Skeletal muscle tissue (tissue), 4 donors: ENCODE results near the gene FN1. TPM values are rescaled to one million over a fixed set of nuclear protein-coding genes. Genes with fewer than 3 reads are reported as not detected.
A peak's percentile ranks its signal among the peaks of the same experiment; 100 is the strongest.

Experiments used
- H3K27ac ChIP-seq: one replicate; pipeline ENCODE4 v1.7.0; 2013; ENCODE audit warnings: mild to moderate bottlenecking, low read depth, low read length, inconsistent platforms
- H3K27me3 ChIP-seq, 3 donors: one replicate each; pipeline ENCODE4 v1.7.0; 2013; ENCODE audit warnings: low read length in 3 of 3; ENCODE audit not compliant: control insufficient read depth in 3 of 3, insufficient read depth in 3 of 3
- H3K36me3 ChIP-seq, 3 donors: one replicate each; pipeline ENCODE4 v1.7.0; 2013; ENCODE audit warnings: low read length in 3 of 3; ENCODE audit not compliant: control insufficient read depth in 3 of 3, insufficient read depth in 3 of 3
- H3K4me1 ChIP-seq, 3 donors: one replicate each; pipeline ENCODE4 v1.7.0; 2013; ENCODE audit warnings: low read length in 3 of 3, mild to moderate bottlenecking in 3 of 3; ENCODE audit not compliant: control insufficient read depth in 3 of 3, insufficient read depth in 3 of 3
- H3K4me3 ChIP-seq, 3 donors: one replicate each; pipeline ENCODE4 v1.7.0; 2013; ENCODE audit warnings: low read length in 3 of 3
- H3K9ac ChIP-seq, 3 donors: one replicate each; pipeline ENCODE4 v1.7.0; 2013; ENCODE audit warnings: low read length in 3 of 3, mild to moderate bottlenecking in 3 of 3, moderate library complexity in 2 of 3, low read depth in 1 of 3
- H3K9me3 ChIP-seq, 3 donors: one replicate each; pipeline ENCODE4 v1.7.0; 2013; ENCODE audit warnings: low read length in 3 of 3; ENCODE audit not compliant: control insufficient read depth in 3 of 3
- total RNA-seq: library from RNA; depleted of rRNA; stranded (reverse); fragments of >200 nt; gene quantifications from one replicate; pipeline ENCODE4 v1.2.3, GENCODE V29; 2014
- donor health status: Osteomylitis.

FN1 gene
- 301 TPM for total RNA-seq

DNA sequence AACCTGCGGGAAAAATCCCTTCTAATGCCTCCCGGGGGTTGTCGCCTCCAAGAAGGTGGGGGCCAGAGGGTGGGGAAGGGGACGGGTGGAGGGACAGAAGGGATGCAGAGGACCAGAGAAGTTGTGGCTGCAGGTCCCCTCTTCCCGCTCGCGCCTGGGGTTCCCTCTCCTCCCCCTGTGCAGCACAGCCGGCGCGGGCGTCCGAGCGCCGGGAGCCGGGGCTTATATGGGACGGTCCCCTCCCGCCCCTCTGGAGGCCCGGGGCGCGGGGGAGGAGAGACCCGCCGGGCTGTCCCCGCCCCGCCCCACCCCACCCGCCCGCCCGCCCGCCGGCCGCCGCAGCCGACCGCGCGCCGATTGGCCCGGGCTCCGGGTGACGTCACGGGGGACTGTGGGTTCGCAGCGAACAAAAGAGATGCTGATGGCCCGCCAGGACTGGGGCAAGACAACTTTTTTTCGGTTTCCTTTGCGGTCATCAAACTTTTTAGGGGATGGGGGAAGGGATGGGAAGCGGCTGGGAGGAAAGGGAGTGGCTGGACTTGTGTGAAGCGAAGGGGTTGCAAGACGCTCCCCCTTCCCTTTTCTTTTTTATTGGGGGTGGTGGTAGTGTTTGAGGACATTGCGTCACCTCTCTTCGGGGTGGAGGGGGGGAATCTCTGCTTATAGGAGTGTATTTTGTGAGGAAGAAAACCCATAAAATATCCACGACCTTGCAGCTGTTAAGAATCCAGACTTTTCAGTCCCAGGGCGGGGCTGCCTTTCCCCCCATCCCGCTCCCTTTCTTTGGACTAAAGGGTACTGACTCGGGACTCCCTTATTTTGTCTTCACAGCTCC lies at the start of gene FN1:
Gene FN1, minus strand, starts transcription at position 199 of the 835 bp plus-strand sequence. CDS start 266 bp downstream, outside the sequence.
- Histone ChIP-seq H3K36me3 (peaks cover 0 to 4% (median 0%) of the 10 kb centered on the region in 3 donors), H3K9ac (peak within 1 kb of the TSS; percentile 76 to 87 (median 77)), H3K9me3 (no peaks in the 10 kb centered on the region), H3K27me3 (peaks cover 10 to 27% (median 15%) of the 10 kb centered on the region in 3 donors), H3K27ac (peak within 1 kb of the TSS; percentile 83), H3K4me3 (peak within 1 kb of the TSS; percentile 72 to 79 (median 76)), H3K4me1 (peaks cover 3 to 12% (median 11%) of the 10 kb centered on the region in 3 donors)

DNA sequence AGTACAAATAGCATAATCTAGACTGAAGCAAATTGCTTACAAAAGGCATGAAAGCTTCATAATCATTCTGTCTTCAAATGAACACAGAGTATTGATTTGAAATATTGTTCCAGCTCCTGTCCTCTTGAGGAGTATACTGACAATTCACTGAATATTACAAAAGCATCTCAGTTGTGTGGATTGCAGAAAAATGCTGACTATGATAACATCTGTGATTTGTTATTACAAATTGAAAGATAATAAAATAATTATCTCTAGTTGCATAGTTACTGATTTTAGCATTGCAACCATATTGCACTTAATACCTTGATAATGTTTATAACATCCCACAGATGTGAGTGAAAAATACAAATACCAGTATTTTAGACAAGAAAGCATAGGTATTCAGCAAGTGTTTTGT lies 49.2 kb upstream of the FN1 start:
- Histone ChIP-seq H3K4me1 (no peaks in the 10 kb centered on the region), H3K36me3 (no peaks in the 10 kb centered on the region), H3K9ac (no peak overlapping the region), H3K9me3 (no peaks in the 10 kb centered on the region), H3K27me3 (no peaks in the 10 kb centered on the region), H3K4me3 (no peak overlapping the region), H3K27ac (no peak overlapping the region)

DNA sequence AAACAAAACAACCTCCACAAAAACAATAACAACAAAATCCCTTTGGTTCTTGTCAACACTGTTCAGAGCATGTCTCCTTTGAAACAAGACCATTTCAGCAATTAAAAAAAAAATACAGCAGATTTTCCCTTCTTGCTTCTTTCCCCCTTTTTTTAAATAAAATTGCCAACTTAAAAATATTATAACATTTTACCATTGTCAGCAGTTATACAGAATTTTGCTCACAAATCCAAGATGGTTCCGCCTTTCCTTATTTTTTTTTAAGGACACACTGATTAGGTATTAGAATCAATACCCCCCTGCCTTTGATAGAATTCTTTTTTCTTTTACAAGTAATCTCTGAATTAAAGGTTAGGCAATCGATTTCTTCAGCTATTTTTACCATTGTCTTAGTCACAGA lies 48.7 kb upstream of the FN1 start:
- no peak overlapping the region for H3K27ac ChIP-seq
- no peak overlapping the region for H3K4me3 ChIP-seq

DNA sequence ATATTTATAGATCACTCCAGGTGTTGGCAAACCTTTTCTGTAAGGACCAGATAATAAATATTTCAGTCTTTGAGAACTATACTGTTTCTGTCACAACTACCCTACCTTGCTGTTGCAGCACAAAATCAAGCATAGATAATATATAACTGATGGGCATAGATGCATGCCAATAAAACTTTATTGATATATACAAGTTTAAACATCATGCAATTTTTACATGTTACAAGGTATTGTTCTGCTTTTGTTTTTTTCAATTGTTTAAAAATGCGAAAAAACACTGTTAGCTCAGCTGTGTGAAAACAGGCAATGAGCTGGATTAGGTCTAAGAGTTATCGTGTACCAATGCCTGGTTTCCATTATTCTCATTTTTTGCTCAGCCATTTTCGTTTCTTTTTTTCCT lies 47.6 kb upstream of the FN1 start:
- Histone ChIP-seq H3K9ac (no peak overlapping the region), H3K4me3 (no peak overlapping the region), H3K9me3 (no peaks in the 10 kb centered on the region), H3K27me3 (no peaks in the 10 kb centered on the region), H3K27ac (no peak overlapping the region), H3K4me1 (no peaks in the 10 kb centered on the region), H3K36me3 (no peaks in the 10 kb centered on the region)

More for the DNA sequence above, 48.7 kb upstream of the FN1 start:
- Histone ChIP-seq H3K27me3 (no peaks in the 10 kb centered on the region), H3K9me3 (no peaks in the 10 kb centered on the region), H3K9ac (no peak overlapping the region), H3K4me1 (no peaks in the 10 kb centered on the region), H3K36me3 (no peaks in the 10 kb centered on the region)

DNA sequence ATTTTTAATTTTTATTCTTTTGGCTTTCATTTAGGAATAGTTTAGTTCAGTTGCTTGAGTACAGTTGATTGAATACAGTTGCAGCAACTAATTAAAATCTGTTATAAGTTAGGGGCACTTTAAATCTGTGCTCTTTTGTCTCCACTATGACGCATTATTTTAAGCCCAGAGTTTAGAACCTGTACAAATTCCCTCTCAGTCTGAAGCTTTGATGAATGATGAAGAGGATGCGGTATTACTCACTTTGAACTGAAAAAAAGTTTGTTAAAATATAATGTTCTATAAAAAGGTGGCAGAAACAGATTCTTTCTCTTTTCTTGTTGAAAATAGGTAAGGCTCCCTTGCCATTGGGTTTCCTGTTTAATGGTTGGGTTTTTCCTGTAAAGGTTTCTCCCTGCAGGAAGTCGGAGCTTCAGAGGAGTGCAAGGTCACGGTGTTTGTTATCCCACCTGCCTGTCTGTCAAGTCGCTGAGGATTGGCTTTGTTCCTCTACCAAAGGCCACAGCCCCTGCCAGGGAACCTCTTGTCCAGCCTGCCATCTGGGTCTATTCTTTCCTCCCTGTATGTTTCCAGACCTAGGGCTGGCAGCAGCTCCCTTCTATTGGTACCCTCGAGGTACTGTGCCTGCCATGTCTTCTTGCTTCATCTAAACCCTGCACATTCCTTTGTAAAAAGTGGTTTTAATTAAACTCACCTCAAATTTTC lies 43.8 kb upstream of the FN1 start:
- Histone ChIP-seq H3K4me1 (no peaks in the 10 kb centered on the region), H3K9me3 (no peaks in the 10 kb centered on the region), H3K36me3 (no peaks in the 10 kb centered on the region), H3K27ac (no peak overlapping the region), H3K9ac (no peak overlapping the region), H3K27me3 (no peaks in the 10 kb centered on the region), H3K4me3 (no peak overlapping the region)

DNA sequence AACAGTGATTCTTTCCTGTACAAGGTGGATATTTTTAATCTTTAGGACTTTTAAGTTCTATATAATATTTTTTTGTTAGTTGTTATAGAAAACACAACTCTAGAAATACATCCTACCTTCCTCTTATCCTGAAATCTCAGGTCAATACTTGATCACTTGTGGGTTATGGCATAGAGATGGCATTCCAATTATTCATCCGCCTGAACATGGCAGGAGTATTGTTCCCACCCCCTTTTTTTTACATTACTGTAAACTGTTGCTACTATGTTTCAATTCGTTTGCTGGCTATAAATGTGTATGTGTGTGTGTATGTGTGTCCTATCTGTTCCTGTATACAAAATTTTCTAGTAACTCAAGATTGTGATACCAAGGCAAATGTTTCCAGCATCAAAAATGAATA lies 43.3 kb upstream of the FN1 start:
- Histone ChIP-seq H3K27me3 (no peaks in the 10 kb centered on the region), H3K4me3 (no peak overlapping the region), H3K9me3 (no peaks in the 10 kb centered on the region), H3K4me1 (no peaks in the 10 kb centered on the region), H3K27ac (no peak overlapping the region), H3K36me3 (no peaks in the 10 kb centered on the region), H3K9ac (no peak overlapping the region)

DNA sequence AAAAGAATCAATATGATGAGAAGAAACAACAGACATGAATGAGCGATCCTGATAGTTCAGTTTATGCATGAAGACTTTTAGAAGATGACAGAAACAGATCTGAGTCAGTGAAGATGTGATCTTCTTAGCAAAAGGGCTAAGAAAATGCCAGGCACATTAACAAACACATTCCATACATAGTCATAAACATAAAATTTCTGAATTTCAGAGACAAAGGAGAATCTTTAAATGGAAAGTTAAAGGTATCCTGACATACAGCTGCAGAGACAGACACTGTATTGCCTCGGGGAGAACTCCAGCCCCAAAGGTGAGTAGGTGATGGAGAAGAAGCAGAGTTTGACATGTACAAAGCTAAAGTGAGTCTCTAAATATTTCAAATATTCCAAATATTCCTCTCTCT lies 40.6 kb upstream of the FN1 start:
- no peaks in the 10 kb centered on the region for H3K9me3 ChIP-seq
- H3K27me3 ChIP-seq: no peaks in the 10 kb centered on the region
- H3K9ac ChIP-seq: no peak overlapping the region
- H3K4me3 ChIP-seq: no peak overlapping the region
- no peaks in the 10 kb centered on the region for H3K36me3 ChIP-seq
- no peak overlapping the region for H3K27ac ChIP-seq
- no peaks in the 10 kb centered on the region for H3K4me1 ChIP-seq

DNA sequence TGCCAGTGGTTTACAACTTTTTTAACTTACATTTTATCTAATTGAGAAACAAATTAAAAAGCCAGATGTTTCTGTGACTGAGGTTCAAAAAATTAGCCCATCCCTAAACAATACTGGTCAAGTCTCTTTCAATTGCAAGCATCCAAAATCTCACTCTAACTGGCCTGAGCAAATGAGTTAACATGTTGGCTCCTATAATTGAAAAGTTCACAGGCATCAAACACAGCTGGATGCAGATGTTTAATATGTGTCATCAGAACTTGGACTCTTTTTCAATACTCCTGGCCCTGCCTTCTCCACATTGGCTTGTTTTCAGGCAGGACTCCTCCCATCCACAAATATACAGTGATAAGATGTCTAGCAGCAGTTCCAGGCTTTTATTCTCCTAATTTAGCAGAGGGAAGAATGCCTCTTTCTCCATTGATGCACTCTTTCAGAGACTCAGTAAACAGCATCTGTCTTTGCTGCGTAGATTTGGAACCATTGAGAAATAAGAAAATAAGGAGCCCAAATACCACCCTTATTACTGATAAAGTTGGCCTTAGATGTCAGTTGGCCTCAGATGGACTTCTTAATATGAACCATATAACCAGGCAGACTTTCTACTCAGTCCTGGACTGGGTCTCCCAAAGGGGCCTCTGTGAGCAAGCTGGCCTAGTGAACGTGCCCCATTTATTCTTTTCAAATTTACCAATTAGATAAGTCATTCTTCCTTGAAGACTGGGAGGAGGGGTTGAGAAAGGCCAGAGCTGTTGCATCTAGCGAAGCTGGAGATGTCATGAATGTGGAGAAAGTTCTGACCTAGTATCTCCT lies 30.4 kb upstream of the FN1 start:
- Histone ChIP-seq H3K36me3 (no peaks in the 10 kb centered on the region), H3K27me3 (no peaks in the 10 kb centered on the region), H3K4me3 (no peak overlapping the region), H3K9ac (no peak overlapping the region), H3K4me1 (no peaks in the 10 kb centered on the region), H3K27ac (no peak overlapping the region), H3K9me3 (no peaks in the 10 kb centered on the region)

DNA sequence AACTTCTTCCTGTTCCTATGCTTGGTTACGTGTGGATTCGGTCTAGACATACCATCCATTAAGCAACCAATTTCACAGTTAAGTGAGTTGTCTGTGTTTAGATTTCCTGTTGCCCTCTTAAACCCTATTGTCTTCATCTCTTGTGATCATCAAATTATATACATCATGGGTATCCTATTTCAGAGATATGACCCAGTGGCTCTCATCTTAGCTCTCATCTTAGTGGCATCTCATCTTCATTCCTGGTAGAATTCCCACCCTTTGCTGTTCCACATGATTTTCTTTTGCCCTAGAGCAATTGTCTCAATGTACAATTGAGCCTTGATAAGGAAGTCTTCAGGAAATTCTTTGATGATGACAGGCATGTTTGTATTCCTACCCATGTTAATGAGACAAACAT lies 29.4 kb upstream of the FN1 start:
- Histone ChIP-seq H3K27ac (no peak overlapping the region), H3K4me1 (no peaks in the 10 kb centered on the region), H3K4me3 (no peak overlapping the region), H3K27me3 (no peaks in the 10 kb centered on the region), H3K9ac (no peak overlapping the region), H3K9me3 (no peaks in the 10 kb centered on the region), H3K36me3 (no peaks in the 10 kb centered on the region)
